ENCODE results near the gene C1orf159. TPM values are rescaled to one million over a fixed set of nuclear protein-coding genes. Genes with fewer than 3 reads are reported as not detected.

C1orf159 gene
- total RNA-seq, 1 donor from 2014 or later = 8.0 TPM

DNA sequence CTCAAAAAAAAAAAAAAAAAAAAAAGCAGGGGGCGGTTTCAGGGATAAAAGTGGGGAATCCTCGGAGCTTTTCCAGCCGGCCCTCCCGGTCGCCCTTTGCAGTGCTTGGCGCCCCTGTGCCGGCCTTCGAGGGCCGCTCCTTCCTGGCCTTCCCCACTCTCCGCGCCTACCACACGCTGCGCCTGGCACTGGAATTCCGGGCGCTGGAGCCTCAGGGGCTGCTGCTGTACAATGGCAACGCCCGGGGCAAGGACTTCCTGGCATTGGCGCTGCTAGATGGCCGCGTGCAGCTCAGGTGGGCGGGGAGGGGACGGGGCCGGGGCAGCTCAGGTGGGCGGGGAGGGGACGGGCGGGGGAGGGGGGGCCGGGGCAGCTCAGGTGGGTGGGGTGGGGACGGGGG, 67.1 kb downstream of the C1orf159 start:
- H3F3A ChIP-seq (ENCODE audit: low read depth) = peaks cover 3% of the 10 kb centered on the region
- TF ChIP-seq, protein P1, sequence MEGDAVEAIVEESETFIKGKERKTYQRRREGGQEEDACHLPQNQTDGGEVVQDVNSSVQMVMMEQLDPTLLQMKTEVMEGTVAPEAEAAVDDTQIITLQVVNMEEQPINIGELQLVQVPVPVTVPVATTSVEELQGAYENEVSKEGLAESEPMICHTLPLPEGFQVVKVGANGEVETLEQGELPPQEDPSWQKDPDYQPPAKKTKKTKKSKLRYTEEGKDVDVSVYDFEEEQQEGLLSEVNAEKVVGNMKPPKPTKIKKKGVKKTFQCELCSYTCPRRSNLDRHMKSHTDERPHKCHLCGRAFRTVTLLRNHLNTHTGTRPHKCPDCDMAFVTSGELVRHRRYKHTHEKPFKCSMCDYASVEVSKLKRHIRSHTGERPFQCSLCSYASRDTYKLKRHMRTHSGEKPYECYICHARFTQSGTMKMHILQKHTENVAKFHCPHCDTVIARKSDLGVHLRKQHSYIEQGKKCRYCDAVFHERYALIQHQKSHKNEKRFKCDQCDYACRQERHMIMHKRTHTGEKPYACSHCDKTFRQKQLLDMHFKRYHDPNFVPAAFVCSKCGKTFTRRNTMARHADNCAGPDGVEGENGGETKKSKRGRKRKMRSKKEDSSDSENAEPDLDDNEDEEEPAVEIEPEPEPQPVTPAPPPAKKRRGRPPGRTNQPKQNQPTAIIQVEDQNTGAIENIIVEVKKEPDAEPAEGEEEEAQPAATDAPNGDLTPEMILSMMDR (IDR thresholded peaks at IDR 0.05) = no peak
- TF ChIP-seq EZH2 (IDR thresholded peaks at IDR 0.05) (no peak), EZH2phosphoT487 (IDR thresholded peaks at IDR 0.05) (no peak)
- H3K27ac Mint-ChIP-seq = no peak overlapping the region
- no peaks in the 10 kb centered on the region for H3K4me1 Mint-ChIP-seq
- H3K4me2 ChIP-seq = no peak overlapping the region
- H3K4me3 ChIP-seq = no peak overlapping the region
- H3K4me3 Mint-ChIP-seq = no peak overlapping the region
- H3K4me1 ChIP-seq = no peaks in the 10 kb centered on the region
- no peaks in the 10 kb centered on the region for H3K27me3 ChIP-seq
- H3K36me3 Mint-ChIP-seq = peaks cover 13% of the 10 kb centered on the region
- no peaks in the 10 kb centered on the region for H3K36me3 ChIP-seq
- no peak overlapping the region for H3K27ac ChIP-seq
- H3K79me2 ChIP-seq (ENCODE audit: low read depth) = no peaks in the 10 kb centered on the region
- H2AFZ ChIP-seq (replicated peaks) = no peak overlapping the region
- H3K9ac ChIP-seq = no peak overlapping the region
- DNase-seq (ENCODE audit: low spot score) = no peak
- H3K9me3 Mint-ChIP-seq = no peaks in the 10 kb centered on the region
- H3K27me3 Mint-ChIP-seq (ENCODE audit: insufficient read depth, low read depth) = peaks cover 2% of the 10 kb centered on the region
- no peaks in the 10 kb centered on the region for H3K9me3 ChIP-seq (ENCODE audit: low read depth)
- H4K20me1 ChIP-seq (ENCODE audit: low read depth) = peaks cover 12% of the 10 kb centered on the region

DNA sequence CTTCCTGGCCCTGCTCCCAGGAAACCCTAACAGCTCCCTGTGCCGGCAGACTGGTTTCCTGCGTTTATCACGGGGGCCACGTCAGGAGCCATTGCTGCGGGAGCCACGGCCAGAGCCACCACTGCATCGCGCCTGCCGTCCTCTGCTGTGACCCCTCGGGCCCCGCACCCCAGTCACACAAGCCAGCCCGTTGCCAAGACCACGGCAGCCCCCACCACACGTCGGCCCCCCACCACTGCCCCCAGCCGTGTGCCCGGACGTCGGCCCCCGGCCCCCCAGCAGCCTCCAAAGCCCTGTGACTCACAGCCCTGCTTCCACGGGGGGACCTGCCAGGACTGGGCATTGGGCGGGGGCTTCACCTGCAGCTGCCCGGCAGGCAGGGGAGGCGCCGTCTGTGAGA, 67.9 kb downstream of the C1orf159 start:
- H4K20me1 ChIP-seq (ENCODE audit: low read depth) = peaks cover 14% of the 10 kb centered on the region
- no peaks in the 10 kb centered on the region for H3K4me1 ChIP-seq
- peaks cover 3% of the 10 kb centered on the region for H3F3A ChIP-seq (ENCODE audit: low read depth)
- no peaks in the 10 kb centered on the region for H3K27me3 ChIP-seq
- H3K9me3 Mint-ChIP-seq = no peaks in the 10 kb centered on the region
- no peaks in the 10 kb centered on the region for H3K79me2 ChIP-seq (ENCODE audit: low read depth)
- no peak overlapping the region for H3K27ac ChIP-seq
- TF ChIP-seq EZH2phosphoT487 (IDR thresholded peaks at IDR 0.05) (no peak), EZH2 (IDR thresholded peaks at IDR 0.05) (no peak)
- TF ChIP-seq, protein P1 (IDR thresholded peaks at IDR 0.05) = no peak
- H3K27ac Mint-ChIP-seq = no peak overlapping the region
- H3K4me3 ChIP-seq = no peak overlapping the region
- peaks cover 2% of the 10 kb centered on the region for H3K27me3 Mint-ChIP-seq (ENCODE audit: insufficient read depth, low read depth)
- no peak for DNase-seq (ENCODE audit: low spot score)
- no peaks in the 10 kb centered on the region for H3K9me3 ChIP-seq (ENCODE audit: low read depth)
- H3K4me2 ChIP-seq = no peak overlapping the region
- H3K36me3 ChIP-seq = no peaks in the 10 kb centered on the region
- peaks cover 16% of the 10 kb centered on the region for H3K36me3 Mint-ChIP-seq
- H3K9ac ChIP-seq = no peak overlapping the region
- H3K4me1 Mint-ChIP-seq = no peaks in the 10 kb centered on the region
- no peak overlapping the region for H3K4me3 Mint-ChIP-seq
- no peak overlapping the region for H2AFZ ChIP-seq (replicated peaks)

DNA sequence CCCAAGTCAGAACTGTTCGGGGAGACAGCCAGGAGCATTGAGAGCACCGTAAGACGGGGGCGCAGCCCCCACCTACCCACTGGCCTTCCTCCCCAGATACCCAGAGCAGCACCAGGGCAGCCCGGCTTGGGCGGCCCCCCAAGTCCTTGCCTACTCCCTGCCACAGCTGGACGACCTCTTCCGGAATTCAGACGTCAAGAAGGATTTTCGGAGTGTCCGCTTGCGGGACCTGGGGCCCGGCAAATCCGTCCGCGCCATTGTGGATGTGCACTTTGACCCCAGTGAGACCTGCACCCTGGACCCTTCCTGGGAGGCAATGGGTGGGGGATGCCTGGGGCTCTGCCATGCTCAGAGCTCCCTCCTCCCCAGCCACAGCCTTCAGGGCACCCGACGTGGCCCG, 68.5 kb downstream of the C1orf159 start:
- no peak overlapping the region for H2AFZ ChIP-seq (replicated peaks)
- DNase-seq (ENCODE audit: low spot score) = no peak
- no peak overlapping the region for H3K4me3 ChIP-seq
- H3K4me1 Mint-ChIP-seq = no peaks in the 10 kb centered on the region
- no peaks in the 10 kb centered on the region for H3K9me3 ChIP-seq (ENCODE audit: low read depth)
- peaks cover 19% of the 10 kb centered on the region for H4K20me1 ChIP-seq (ENCODE audit: low read depth)
- no peak overlapping the region for H3K27ac Mint-ChIP-seq
- peaks cover 2% of the 10 kb centered on the region for H3K27me3 Mint-ChIP-seq (ENCODE audit: insufficient read depth, low read depth)
- H3K27ac ChIP-seq = no peak overlapping the region
- no peaks in the 10 kb centered on the region for H3K27me3 ChIP-seq
- peaks cover 14% of the 10 kb centered on the region for H3K36me3 Mint-ChIP-seq
- no peak overlapping the region for H3K4me3 Mint-ChIP-seq
- H3K79me2 ChIP-seq (ENCODE audit: low read depth) = no peaks in the 10 kb centered on the region
- H3K4me2 ChIP-seq = no peak overlapping the region
- peaks cover 3% of the 10 kb centered on the region for H3F3A ChIP-seq (ENCODE audit: low read depth)
- H3K9me3 Mint-ChIP-seq = no peaks in the 10 kb centered on the region
- no peak overlapping the region for H3K9ac ChIP-seq
- no peak for TF ChIP-seq EZH2 (IDR thresholded peaks at IDR 0.05)
- TF ChIP-seq, protein P1 (IDR thresholded peaks at IDR 0.05) = no peak
- no peak for TF ChIP-seq EZH2phosphoT487 (IDR thresholded peaks at IDR 0.05)
- no peaks in the 10 kb centered on the region for H3K4me1 ChIP-seq
- H3K36me3 ChIP-seq = no peaks in the 10 kb centered on the region

Measured in neural progenitor cell (in vitro differentiated cells).